Occipital lobe (tissue), 2 donors: ENCODE results near the gene STRN4. TPM values are rescaled to one million over a fixed set of nuclear protein-coding genes. Genes with fewer than 3 reads are reported as not detected.
"Not testable (repeated sequence)": the region's sequence is repeated elsewhere in the genome, so short reads cannot be mapped to it uniquely, and the experiment has no call there.

Experiments
- DNase-seq: peaks from one replicate; lab custom pipeline; 2025; lab: John Stamatoyannopoulos, UW
- total RNA-seq: library from RNA; depleted of rRNA; stranded (reverse); fragments of >200 nt; gene quantifications from one replicate; pipeline ENCODE4 v1.2.3, GENCODE V29; 2014

STRN4 gene
- total RNA-seq, 1 donor from 2014 or later, result 85.2 TPM

- DNase-seq, result no peak
These were observed 31.7 kb downstream of the STRN4 start for GRCh38 chr19:46714444-46715106.

DNA sequence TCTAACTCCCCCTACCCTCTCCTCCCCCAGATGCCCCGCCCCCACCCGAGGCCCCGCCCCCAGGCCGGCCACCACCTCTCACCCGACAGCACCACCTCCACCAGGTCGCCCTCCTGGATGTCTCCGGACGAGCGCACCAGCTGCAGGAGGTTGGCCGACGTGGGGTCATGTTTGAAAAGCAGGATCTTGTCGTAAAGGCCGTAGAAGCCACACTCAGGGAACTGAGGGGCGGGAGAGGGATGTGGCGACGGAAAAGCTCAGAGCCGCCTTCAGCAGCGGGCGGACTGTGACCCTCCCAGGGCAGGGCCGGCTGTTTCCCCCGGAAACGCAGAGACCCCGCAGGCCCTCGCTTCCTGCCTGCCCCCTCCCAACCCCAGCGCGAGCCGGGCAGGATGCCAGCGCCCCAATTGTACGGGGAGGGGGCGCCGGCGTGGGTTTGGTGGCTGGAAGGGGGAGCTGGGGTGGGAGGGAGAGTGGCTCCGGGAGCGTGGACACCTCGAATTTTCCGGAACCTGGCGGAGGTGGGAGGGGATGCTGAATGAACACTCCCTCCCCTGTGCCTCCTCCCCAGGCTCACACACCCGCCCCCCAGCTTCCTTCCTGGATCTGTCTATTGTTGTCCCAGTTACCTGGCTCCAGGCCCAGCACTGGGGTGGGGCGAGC lies 32.3 kb downstream of the STRN4 start:
- peak; percentile 55 for DNase-seq

DNA sequence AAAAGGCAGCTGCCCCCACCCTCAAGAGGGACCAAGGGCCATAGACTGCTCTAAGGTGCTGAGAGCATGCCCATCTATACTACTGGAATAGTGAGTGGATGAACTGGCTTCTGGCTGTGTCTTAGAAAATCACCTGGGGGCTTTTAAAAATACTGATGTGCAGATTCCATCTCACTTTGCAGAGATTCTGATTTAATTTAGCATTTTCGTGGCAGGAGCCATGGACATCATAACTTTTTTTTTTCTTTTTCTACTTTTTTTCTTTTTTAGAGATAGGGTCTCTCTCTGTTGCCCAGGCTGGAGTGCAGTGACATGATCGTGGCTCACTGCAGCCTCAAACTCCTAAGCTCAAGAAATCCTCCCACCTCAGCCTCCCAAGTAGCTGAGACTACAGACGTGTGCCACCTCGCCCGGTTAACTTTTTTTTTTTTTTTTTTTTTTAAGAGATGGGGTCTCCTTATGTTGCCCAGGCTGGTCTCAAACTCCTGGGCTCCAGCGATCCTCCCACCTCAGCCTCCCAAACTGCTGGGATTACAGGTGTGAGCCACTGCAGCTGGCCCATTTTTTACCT lies 33.4 kb downstream of the STRN4 start:
- not testable (repeated sequence) for DNase-seq

DNA sequence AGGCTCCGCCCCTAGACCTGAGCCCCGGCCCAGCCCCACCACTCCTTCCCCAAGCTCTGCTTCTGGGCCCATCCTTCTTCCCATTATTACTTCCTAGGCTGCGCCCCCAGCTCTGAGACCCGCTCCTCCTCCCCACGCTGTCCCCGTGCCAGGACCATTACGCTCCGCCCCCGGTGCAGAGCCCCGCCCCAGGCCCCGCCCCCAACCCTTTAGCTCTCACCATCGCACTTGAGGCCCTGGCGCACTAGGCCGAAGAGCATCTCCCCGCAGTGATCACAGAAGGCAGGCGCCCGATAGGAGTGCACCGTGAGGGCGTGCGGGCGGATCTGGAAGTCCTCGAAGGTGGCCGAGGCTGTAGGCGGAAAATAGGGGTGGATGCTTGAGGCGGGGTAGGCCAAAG lies 35.6 kb downstream of the STRN4 start:
- DNase-seq, result no peak

GRCh38 chr19:46704379-46705076 lies 41.7 kb downstream of the STRN4 start:
- peak; percentile 17 for DNase-seq

DNA sequence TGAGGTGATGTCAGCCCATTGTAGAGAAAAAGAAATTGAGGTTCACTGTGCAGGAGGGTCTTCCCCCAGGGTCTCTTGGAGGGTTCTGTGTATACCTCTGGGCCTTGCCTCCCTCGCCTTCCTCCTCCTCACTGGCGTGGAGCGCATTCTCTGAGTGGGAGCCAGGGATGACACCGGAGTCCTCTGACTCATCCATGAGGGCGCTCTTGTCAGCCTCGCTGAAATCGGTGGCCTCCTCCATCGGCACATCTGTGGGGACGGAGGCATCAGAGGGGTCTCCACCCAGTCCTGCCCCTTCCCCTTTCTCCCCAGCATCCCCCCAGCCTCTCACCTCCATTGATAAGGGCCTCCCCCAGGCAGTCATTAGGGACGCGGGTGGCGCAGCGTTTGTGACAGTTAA lies 45.5 kb downstream of the STRN4 start:
- DNase-seq, result no peak

DNA sequence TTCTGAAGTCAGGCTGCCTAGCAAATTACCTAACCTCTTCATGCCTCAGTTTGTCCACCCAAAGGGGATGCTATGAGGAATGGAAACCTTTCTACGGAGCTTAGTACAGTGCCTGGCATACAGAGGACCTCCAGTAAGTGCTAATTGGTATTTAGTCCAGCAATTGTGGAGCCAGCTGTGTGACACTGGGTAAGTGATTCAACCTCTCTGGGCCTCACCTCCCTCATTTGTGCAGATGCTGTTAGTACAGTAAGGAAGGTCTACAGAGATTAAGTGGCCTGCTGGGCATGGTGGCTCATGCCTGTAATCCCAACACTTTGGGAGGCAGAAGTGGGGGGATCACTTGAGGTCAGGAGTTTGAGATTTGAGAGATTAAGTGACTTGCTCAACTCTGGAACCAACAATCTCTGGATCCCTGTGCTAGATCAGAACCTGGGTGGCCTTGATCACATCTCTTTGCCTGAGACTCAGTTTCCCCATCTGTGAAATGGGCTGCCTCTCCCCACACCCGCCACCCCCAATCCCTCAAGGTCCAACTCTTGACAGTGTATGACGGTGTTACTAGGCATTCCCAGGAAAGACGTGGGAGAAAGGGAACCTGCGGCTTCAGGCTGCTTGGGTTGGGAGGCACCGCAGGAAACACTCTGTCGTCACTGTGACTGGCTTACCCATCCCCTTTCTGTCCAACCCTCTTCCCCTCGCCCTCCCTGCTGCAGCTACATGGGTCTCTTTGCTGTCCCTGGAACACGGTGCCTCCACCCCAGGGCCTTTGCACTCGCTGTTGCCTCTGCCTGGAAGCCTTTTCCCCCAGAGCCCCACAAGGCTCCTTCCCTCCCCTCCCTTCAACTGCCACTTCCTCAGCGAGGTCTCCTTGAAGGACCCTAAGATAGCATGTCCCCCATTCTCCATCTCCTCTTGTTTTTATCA lies 47.6 kb downstream of the STRN4 start:
- no peak for DNase-seq

DNA sequence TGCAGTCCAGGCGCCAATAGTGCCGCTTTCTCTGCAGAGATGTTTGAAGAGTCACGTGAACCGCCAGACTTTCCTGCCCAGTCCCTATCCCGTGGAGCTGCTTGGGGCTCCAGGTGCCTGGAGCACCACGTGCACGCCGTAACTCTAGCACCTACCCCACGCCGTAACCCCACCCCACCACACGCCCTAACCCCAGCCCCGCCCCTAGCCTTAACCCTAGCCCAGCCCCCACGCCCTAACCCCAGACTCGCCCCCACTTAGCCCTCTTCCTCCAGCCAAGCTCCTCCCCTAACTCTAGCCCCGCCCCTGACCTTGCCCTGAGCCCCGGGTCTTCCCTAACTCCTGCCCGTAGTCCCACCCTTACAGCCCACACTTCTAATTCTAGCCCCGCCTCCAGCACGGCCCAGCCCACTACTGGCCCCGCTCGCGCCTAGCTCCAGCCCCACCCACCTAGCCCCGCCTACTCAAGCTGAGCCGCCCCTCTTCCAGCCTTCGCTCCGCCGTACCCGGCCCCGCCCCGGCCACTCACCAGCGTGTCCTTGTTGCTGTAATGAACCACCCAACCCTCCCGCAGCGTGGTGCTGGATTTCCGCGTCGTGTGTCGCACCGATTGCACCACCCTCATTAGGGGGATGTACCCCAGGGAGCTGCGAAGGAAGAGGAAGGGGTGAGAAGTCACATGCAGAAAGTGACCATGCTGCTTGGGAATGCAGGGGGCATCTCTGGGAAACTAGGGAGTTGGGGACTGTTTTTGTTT lies 48.9 kb downstream of the STRN4 start:
- peak; percentile 21 for DNase-seq

GRCh38 chr19:46696866-46697203 lies 49.4 kb downstream of the STRN4 start:
- DNase-seq, result no peak

- DNase-seq, result no peak
These were observed 50.2 kb downstream of the STRN4 start for GRCh38 chr19:46696052-46696451.

DNA sequence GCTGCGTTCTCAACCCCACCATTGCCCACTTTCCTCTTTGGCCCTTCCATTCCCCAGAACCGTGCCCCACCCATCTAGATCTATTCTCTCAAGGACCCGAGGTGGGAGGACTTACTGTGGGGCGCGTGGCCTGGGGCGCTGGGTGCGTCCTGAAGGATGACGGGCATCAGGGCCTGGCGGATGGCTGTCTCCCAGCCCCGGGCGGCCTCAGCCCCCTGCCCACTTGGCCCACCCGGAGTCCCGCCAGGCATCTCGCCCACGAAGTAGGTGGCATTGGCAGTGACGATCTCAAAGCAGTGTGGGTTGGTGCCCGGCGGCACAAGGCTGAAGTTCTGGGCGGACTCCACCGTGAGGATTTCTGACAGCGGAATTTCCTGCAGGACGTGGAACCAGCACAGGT lies 52.5 kb downstream of the STRN4 start:
- no peak for DNase-seq

- no peak for DNase-seq
These were observed 53.1 kb downstream of the STRN4 start for GRCh38 chr19:46692918-46693722.

DNA sequence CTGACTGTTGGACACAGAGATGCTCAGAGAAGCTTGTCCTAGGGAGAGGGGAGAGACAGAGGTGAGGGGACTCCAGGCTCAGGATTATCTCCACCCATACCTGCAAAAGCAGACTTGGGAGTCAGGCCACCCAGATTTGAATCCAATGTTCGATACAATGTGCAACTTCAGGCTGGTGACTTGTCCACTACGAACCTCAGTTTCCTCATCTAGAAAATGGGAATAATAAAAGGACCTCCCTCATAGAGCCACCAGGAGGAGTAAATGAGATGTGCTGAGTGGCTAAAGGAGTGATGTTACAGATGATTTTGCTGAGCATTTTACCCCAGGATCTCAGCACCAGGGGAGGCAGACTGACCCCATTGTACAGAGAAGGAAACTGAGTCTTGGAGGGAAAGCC lies 54.3 kb downstream of the STRN4 start:
- DNase-seq, result no peak

GRCh38 chr19:46691104-46691503 lies 55.1 kb downstream of the STRN4 start:
- DNase-seq, result no peak

- no peak for DNase-seq
These were observed 56.9 kb downstream of the STRN4 start for GRCh38 chr19:46689358-46689757.

GRCh38 chr19:46687438-46688145 lies 58.7 kb downstream of the STRN4 start:
- DNase-seq, result no peak

DNA sequence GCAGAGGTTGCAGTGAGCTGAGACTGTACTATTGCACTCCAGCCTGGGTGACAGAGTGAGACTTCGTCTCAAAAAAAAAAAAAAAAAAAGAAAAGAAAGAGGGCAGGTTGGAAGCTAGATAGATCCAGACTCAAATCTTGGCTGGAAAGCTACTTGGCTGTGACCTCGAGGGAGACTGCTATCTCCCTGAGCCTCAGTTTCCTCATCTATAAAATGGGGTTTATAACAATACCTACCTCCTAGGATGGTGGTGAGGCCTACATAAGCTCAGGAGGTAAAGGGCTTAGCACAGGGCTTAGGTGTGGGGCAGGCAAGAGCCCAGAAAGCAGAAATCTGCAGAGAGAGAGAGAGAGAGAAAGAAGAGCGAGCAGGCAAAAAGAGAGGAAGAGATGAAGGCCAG lies 61.1 kb downstream of the STRN4 start:
- no peak for DNase-seq

GRCh38 chr19:46678110-46678732 lies 68.0 kb downstream of the STRN4 start:
- DNase-seq, result no peak
